GM18858 (cell line): ENCODE measurements around the gene ENG.
"Not testable (repeated sequence)": the region's sequence is repeated elsewhere in the genome, so short reads cannot be mapped to it uniquely, and the experiment has no call there.

Experiments
- ATAC-seq: cut with Tn5 transposase; IDR thresholded peaks from one replicate; pipeline ENCODE4 v1.9.1; 2021; ENCODE audit not compliant: unreplicated experiment

Gene ENG

GRCh38 chr9:127846443-127847177 is 7.8 kb downstream of the ENG start:
- no peak for ATAC-seq

GRCh38 chr9:127845619-127846018 is 8.8 kb downstream of the ENG start:
- not testable (repeated sequence) for ATAC-seq

GRCh38 chr9:127844821-127845359 is 9.6 kb downstream of the ENG start:
- no peak for ATAC-seq

- ATAC-seq, result no peak
Measured at GRCh38 chr9:127841087-127841835, 13.2 kb downstream of the ENG start.

- no peak for ATAC-seq
Measured at GRCh38 chr9:127838375-127839078, 15.9 kb downstream of the ENG start.

GRCh38 chr9:127837346-127837745 is 17.1 kb downstream of the ENG start:
- no peak for ATAC-seq

- not testable (repeated sequence) for ATAC-seq
Measured at GRCh38 chr9:127836561-127836960, 17.9 kb downstream of the ENG start.

GRCh38 chr9:127835991-127836516 is 18.4 kb downstream of the ENG start:
- ATAC-seq, result no peak

GRCh38 chr9:127833555-127833954 is 20.9 kb downstream of the ENG start:
- no peak for ATAC-seq

- ATAC-seq, result no peak
Measured at GRCh38 chr9:127832248-127832647, 22.2 kb downstream of the ENG start.

- ATAC-seq, result no peak
Measured at GRCh38 chr9:127829205-127829906, 25.1 kb downstream of the ENG start.

GRCh38 chr9:127828262-127829031 is 26.0 kb downstream of the ENG start:
- ATAC-seq, result no peak

- ATAC-seq, result no peak
Measured at GRCh38 chr9:127826253-127826913, 28.1 kb downstream of the ENG start.

- no peak for ATAC-seq
Measured at GRCh38 chr9:127825319-127826051, 29.0 kb downstream of the ENG start.

- no peak for ATAC-seq
Measured at GRCh38 chr9:127822108-127822507, 32.4 kb downstream of the ENG start.

GRCh38 chr9:127818574-127818973 is 35.9 kb downstream of the ENG start:
- no peak for ATAC-seq

GRCh38 chr9:127817881-127818434 is 36.5 kb downstream of the ENG start:
- ATAC-seq, result no peak

- ATAC-seq, result no peak
Measured at GRCh38 chr9:127816728-127817127, 37.7 kb downstream of the ENG start.
